ENCODE data around the gene SLC49A3. TPM values are rescaled to one million over a fixed set of nuclear protein-coding genes. Genes with fewer than 3 reads are reported as not detected.
"Not testable (repeated sequence)": the region's sequence is repeated elsewhere in the genome, so short reads cannot be mapped to it uniquely, and the experiment has no call there.

Gene SLC49A3
- polyA plus RNA-seq, 1 donor (not counting 4 experiments of a cell fraction or from before 2014, with no cell fraction given) = 0.04 TPM

GRCh38 chr4:673349-674091 lies 15.4 kb downstream of the SLC49A3 start:
- Histone ChIP-seq H3K79me2 (ENCODE audit: control insufficient read depth, insufficient read depth, low read length) (peaks cover 21% of the 10 kb centered on the region), H3K27ac (ENCODE audit: control insufficient read depth, insufficient read depth, low read length) (peak overlapping the region; percentile 47), H3K4me2 (ENCODE audit: control insufficient read depth, extremely low read depth, insufficient read depth, low read depth, low read length) (peak overlapping the region; percentile 98), H3K27me3 (ENCODE audit: control insufficient read depth, extremely low read depth, insufficient read depth, low read length) (no peaks in the 10 kb centered on the region), H3K9me1 (ENCODE audit: control insufficient read depth, extremely low read depth, insufficient read depth, low read length) (no peaks in the 10 kb centered on the region), H3K9ac (ENCODE audit: control insufficient read depth, extremely low read depth, insufficient read depth, low read length) (peak overlapping the region; percentile 98), H3K36me3 (ENCODE audit: control insufficient read depth in 2 of 2, extremely low read depth in 1 of 2, insufficient read depth in 2 of 2, low read length in 2 of 2) (peaks cover 12 to 16% of the 10 kb centered on the region in 2 experiments), H3K9me3 (ENCODE audit: control insufficient read depth, low read depth, low read length) (no peaks in the 10 kb centered on the region), H4K20me1 (ENCODE audit: control insufficient read depth, extremely low read depth, insufficient read depth, low read length) (no peaks in the 10 kb centered on the region), H3K4me1 (ENCODE audit: control insufficient read depth, extremely low read depth, insufficient read depth, low read length) (peaks cover 28% of the 10 kb centered on the region), H2AFZ (ENCODE audit: control insufficient read depth, low read length) (peak overlapping the region; percentile 40), H3K4me3 (ENCODE audit: control insufficient read depth in 2 of 3, extremely low read depth in 1 of 3, insufficient read depth in 2 of 3, low read depth in 1 of 3, low read length in 3 of 3) (peak overlapping the region; percentile 91 to 95 (median 94))
- FAIRE-seq (no peak), DNase-seq (ENCODE audit: low read depth, low spot score) (no peak)
- TF ChIP-seq CTCF (optimal IDR thresholded peaks at IDR 0.05 in 1 of 3, IDR thresholded peaks at IDR 0.05 in 1 of 3, conservative IDR thresholded peaks at IDR 0.05 in 1 of 3; ENCODE audit: extremely low read depth in 1 of 3, insufficient read depth in 2 of 3, low read length in 3 of 3) (no peak), EZH2 (IDR thresholded peaks at IDR 0.05; ENCODE audit: low read length) (no peak)
- dilution Hi-C loops (cut with MboI; ENCODE audit: extremely low pct_ligation_motif_present, low sequenced_read_pairs) = no loop called here

DNA sequence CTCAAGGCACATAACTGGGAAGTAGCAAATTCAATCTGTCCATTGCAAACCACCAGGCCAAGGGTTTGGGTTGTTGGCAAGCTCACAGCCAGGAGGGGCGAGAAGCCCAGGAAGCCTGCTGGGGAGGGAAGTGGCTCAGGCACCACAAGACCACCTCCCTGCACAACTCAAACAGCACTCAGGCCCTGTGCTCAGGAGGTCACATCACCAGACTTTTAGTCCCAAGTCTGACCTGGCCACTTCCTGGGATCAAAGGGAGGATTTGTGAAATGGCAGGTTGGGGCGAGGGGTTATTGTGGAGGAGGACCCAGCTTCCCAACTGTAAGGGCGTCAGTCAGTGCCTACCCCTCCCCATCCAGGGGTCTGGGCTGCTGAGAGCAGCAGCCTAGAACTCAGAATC lies 17.2 kb downstream of the SLC49A3 start:
- dilution Hi-C loops (cut with MboI; ENCODE audit: extremely low pct_ligation_motif_present, low sequenced_read_pairs) = no loop called here
- Histone ChIP-seq H3K9me1 (ENCODE audit: control insufficient read depth, extremely low read depth, insufficient read depth, low read length) (no peaks in the 10 kb centered on the region), H3K4me3 (ENCODE audit: control insufficient read depth in 2 of 3, extremely low read depth in 1 of 3, insufficient read depth in 2 of 3, low read depth in 1 of 3, low read length in 3 of 3) (no peak overlapping the region), H3K9me3 (ENCODE audit: control insufficient read depth, low read depth, low read length) (no peaks in the 10 kb centered on the region), H3K27ac (ENCODE audit: control insufficient read depth, insufficient read depth, low read length) (no peak overlapping the region), H3K36me3 (ENCODE audit: control insufficient read depth in 2 of 2, extremely low read depth in 1 of 2, insufficient read depth in 2 of 2, low read length in 2 of 2) (peaks cover 12 to 16% of the 10 kb centered on the region in 2 experiments), H3K79me2 (ENCODE audit: control insufficient read depth, insufficient read depth, low read length) (peaks cover 21% of the 10 kb centered on the region), H3K4me1 (ENCODE audit: control insufficient read depth, extremely low read depth, insufficient read depth, low read length) (peaks cover 15% of the 10 kb centered on the region), H3K27me3 (ENCODE audit: control insufficient read depth, extremely low read depth, insufficient read depth, low read length) (no peaks in the 10 kb centered on the region), H2AFZ (ENCODE audit: control insufficient read depth, low read length) (no peak overlapping the region), H3K9ac (ENCODE audit: control insufficient read depth, extremely low read depth, insufficient read depth, low read length) (no peak overlapping the region), H3K4me2 (ENCODE audit: control insufficient read depth, extremely low read depth, insufficient read depth, low read depth, low read length) (no peak overlapping the region), H4K20me1 (ENCODE audit: control insufficient read depth, extremely low read depth, insufficient read depth, low read length) (no peaks in the 10 kb centered on the region)
- no peak for DNase-seq (ENCODE audit: low read depth, low spot score)
- TF ChIP-seq EZH2 (IDR thresholded peaks at IDR 0.05; ENCODE audit: low read length) (no peak), CTCF (optimal IDR thresholded peaks at IDR 0.05 in 1 of 3, IDR thresholded peaks at IDR 0.05 in 1 of 3, conservative IDR thresholded peaks at IDR 0.05 in 1 of 3; ENCODE audit: extremely low read depth in 1 of 3, insufficient read depth in 2 of 3, low read length in 3 of 3) (no peak)
- FAIRE-seq = no peak

GRCh38 chr4:669806-670559 lies 19.0 kb downstream of the SLC49A3 start:
- H3K9me1 ChIP-seq (ENCODE audit: control insufficient read depth, extremely low read depth, insufficient read depth, low read length); H3K27me3 ChIP-seq (ENCODE audit: control insufficient read depth, extremely low read depth, insufficient read depth, low read length); H3K9ac ChIP-seq (ENCODE audit: control insufficient read depth, extremely low read depth, insufficient read depth, low read length); H3K4me3 ChIP-seq (ENCODE audit: control insufficient read depth in 2 of 3, extremely low read depth in 1 of 3, insufficient read depth in 2 of 3, low read depth in 1 of 3, low read length in 3 of 3); DNase-seq (ENCODE audit: low read depth, low spot score); H3K4me1 ChIP-seq (ENCODE audit: control insufficient read depth, extremely low read depth, insufficient read depth, low read length); dilution Hi-C loops (cut with MboI; ENCODE audit: extremely low pct_ligation_motif_present, low sequenced_read_pairs); FAIRE-seq; H4K20me1 ChIP-seq (ENCODE audit: control insufficient read depth, extremely low read depth, insufficient read depth, low read length); H3K27ac ChIP-seq (ENCODE audit: control insufficient read depth, insufficient read depth, low read length); H2AFZ ChIP-seq (ENCODE audit: control insufficient read depth, low read length); H3K4me2 ChIP-seq (ENCODE audit: control insufficient read depth, extremely low read depth, insufficient read depth, low read depth, low read length); H3K9me3 ChIP-seq (ENCODE audit: control insufficient read depth, low read depth, low read length): not testable (repeated sequence)
- peaks cover 16% of the 10 kb centered on the region for H3K79me2 ChIP-seq (ENCODE audit: control insufficient read depth, insufficient read depth, low read length)
- peaks cover 12 to 16% of the 10 kb centered on the region in 2 experiments for H3K36me3 ChIP-seq (ENCODE audit: control insufficient read depth in 2 of 2, extremely low read depth in 1 of 2, insufficient read depth in 2 of 2, low read length in 2 of 2)
